Activated CD4-positive, alpha-beta memory T cell treated with anti-CD3 and anti-CD28 coated beads for 36 hours (primary cell): ENCODE measurements around the gene ASCC2. TPM values are rescaled to one million over a fixed set of nuclear protein-coding genes. Genes with fewer than 3 reads are reported as not detected.
"Not testable (repeated sequence)": the region's sequence is repeated elsewhere in the genome, so short reads cannot be mapped to it uniquely, and the experiment has no call there.

Experiments
- CTCF ChIA-PET: fragments of 350-600 bp; sonication (Branson Sonifier 250); formaldehyde crosslinking; loops from one replicate; lab custom pipeline; 2021; ENCODE audit warnings: antibody characterized with exemption, inconsistent platforms; lab: Charles Lee
- POLR2A ChIA-PET: fragments of 350-600 bp; sonication (Branson Sonifier 250); formaldehyde crosslinking; loops from one replicate; lab custom pipeline; 2021; ENCODE audit warnings: antibody characterized with exemption; lab: Charles Lee
- DNase-seq: peaks from one replicate; pipeline ENCODE4 v3.0.0-alpha.2; 2020
- H3K27ac Mint-ChIP-seq: one replicate; pipeline ENCODE4 v1.8.0; 2021; ENCODE audit warnings: mixed read lengths
- H3K27me3 Mint-ChIP-seq: one replicate; pipeline ENCODE4 v1.8.0; 2021; ENCODE audit warnings: mixed read lengths
- H3K36me3 Mint-ChIP-seq: one replicate; pipeline ENCODE4 v1.8.0; 2021; ENCODE audit warnings: mixed read lengths
- H3K4me1 Mint-ChIP-seq: one replicate; pipeline ENCODE4 v1.8.0; 2021; ENCODE audit warnings: low read depth, mixed read lengths
- H3K4me3 Mint-ChIP-seq: one replicate; pipeline ENCODE4 v1.8.0; 2021; ENCODE audit warnings: mild to moderate bottlenecking, mixed read lengths
- H3K9me3 Mint-ChIP-seq: one replicate; pipeline ENCODE4 v1.8.0; 2021; ENCODE audit warnings: mixed read lengths
- intact Hi-C: fragments of 100-400 bp; cut with micrococcal nuclease; formaldehyde crosslinking; loops from one replicate; pipeline ENCODE4 v1.15.1; 2023
- total RNA-seq, 2 experiments: library from RNA; stranded (reverse); gene quantifications; one replicate each; pipeline ENCODE4 v1.2.3, GENCODE V29; 2021

ASCC2 gene
- total RNA-seq, 2 experiments from 2014 or later = 55.5 to 56.8 TPM

DNA sequence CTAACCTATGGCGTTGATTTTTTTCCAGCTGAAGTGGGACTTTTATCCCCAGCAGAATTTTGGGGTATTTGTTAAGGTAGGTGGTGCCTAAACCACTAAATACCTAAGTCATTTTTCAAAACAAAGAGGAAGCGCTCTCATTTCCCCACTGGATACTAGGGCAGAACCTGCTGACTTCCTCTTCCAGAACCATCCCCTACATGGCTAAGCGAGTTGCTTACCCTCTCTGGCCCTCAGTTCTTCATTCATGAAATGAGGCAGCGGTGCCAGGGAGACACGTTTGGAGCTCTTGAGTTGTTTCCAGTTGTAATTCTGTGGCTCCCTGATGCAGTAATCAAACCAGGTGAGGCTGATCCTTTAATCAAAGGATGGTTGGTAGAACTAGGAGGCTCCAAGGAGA lies 34.9 kb upstream of the ASCC2 start:
- no peaks in the 10 kb centered on the region for H3K9me3 Mint-ChIP-seq
- no peak overlapping the region for H3K4me3 Mint-ChIP-seq
- H3K27ac Mint-ChIP-seq = no peak overlapping the region
- ChIA-PET POLR2A (no interaction called here), CTCF (interaction anchor here (1.6 kb wide), 1 partner anchor 10 kb away, joined by 4 read pairs; the partner anchor contains the start of gene MTMR3)
- H3K4me1 Mint-ChIP-seq = peaks cover 3% of the 10 kb centered on the region
- intact Hi-C loops = no loop called here
- H3K36me3 Mint-ChIP-seq = no peaks in the 10 kb centered on the region
- no peak for DNase-seq
- peaks cover 2% of the 10 kb centered on the region for H3K27me3 Mint-ChIP-seq

DNA sequence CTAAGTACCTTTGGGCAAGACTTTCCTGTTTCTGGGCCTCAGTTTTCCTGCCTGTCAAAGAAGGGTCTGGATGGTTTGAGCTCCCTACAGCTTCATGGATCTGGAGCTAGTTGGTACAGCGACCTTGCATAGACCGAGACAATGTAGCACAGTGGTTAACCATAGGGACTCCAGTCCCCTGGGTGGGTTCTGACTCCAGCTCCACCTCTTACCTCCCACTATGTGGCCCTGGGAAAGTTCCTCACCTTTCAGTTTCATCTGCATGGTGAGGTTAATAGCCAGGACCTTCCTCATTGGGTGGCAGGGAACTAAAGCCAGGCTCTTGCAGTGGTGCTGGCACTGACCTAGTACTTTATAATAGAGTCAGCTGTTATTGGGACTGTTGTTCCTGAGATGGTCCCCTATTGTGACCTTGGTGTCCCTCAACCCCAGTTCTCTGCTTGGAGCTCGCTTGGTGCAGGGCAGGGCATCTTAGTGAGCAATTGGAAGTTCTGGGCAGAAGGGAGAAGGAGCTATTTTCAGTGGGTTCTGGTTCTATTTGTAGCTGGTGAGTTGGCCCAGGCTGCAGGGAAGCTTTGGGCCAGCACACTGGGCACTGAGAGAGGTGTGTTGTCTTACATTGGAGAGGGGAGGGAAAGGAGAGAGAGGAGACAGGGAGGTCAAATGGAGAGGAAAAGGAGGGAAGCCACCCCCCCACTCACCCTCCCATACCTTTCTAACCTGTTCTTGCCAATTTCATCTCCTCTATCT lies 34.2 kb upstream of the ASCC2 start:
- H3K4me1 Mint-ChIP-seq = peaks cover 3% of the 10 kb centered on the region
- no peak overlapping the region for H3K4me3 Mint-ChIP-seq
- H3K27me3 Mint-ChIP-seq = peaks cover 2% of the 10 kb centered on the region
- H3K36me3 Mint-ChIP-seq = no peaks in the 10 kb centered on the region
- no peaks in the 10 kb centered on the region for H3K9me3 Mint-ChIP-seq
- H3K27ac Mint-ChIP-seq = no peak overlapping the region
- DNase-seq = no peak
- ChIA-PET POLR2A (no interaction called here), CTCF (interaction anchor here (1.6 kb wide), 1 partner anchor 11 kb away, joined by 4 read pairs; the partner anchor contains the start of gene MTMR3)
- intact Hi-C loops = no loop called here

GRCh38 chr22:29871684-29872083 lies 33.6 kb upstream of the ASCC2 start:
- no peak for DNase-seq
- Mint-ChIP-seq H3K9me3 (no peaks in the 10 kb centered on the region), H3K36me3 (no peaks in the 10 kb centered on the region), H3K27me3 (peaks cover 5% of the 10 kb centered on the region), H3K4me3 (no peak overlapping the region), H3K27ac (no peak overlapping the region), H3K4me1 (peaks cover 3% of the 10 kb centered on the region)
- ChIA-PET POLR2A (no interaction called here), CTCF (interaction anchor here (1.6 kb wide), 1 partner anchor 12 kb away, joined by 4 read pairs; the partner anchor contains the start of gene MTMR3)
- intact Hi-C loops = no loop called here

GRCh38 chr22:29870574-29870973 lies 32.5 kb upstream of the ASCC2 start:
- no peaks in the 10 kb centered on the region for H3K36me3 Mint-ChIP-seq
- intact Hi-C loops = no loop called here
- ChIA-PET POLR2A (no interaction called here), CTCF (no interaction called here)
- peak; percentile 20 for DNase-seq
- H3K4me1 Mint-ChIP-seq = peaks cover 3% of the 10 kb centered on the region
- no peak overlapping the region for H3K4me3 Mint-ChIP-seq
- H3K9me3 Mint-ChIP-seq = no peaks in the 10 kb centered on the region
- no peak overlapping the region for H3K27ac Mint-ChIP-seq
- H3K27me3 Mint-ChIP-seq = peaks cover 5% of the 10 kb centered on the region

GRCh38 chr22:29867851-29868250 lies 29.8 kb upstream of the ASCC2 start:
- Mint-ChIP-seq H3K4me3 (no peak overlapping the region), H3K4me1 (peaks cover 3% of the 10 kb centered on the region), H3K27me3 (peaks cover 5% of the 10 kb centered on the region), H3K27ac (no peak overlapping the region), H3K36me3 (no peaks in the 10 kb centered on the region), H3K9me3 (no peaks in the 10 kb centered on the region)
- DNase-seq = no peak
- ChIA-PET CTCF (interaction anchor here (0.9 kb wide), 1 partner anchor 137 kb away, joined by 3 read pairs; no protein-coding TSS in a partner anchor), POLR2A (no interaction called here)
- intact Hi-C loops = no loop called here

DNA sequence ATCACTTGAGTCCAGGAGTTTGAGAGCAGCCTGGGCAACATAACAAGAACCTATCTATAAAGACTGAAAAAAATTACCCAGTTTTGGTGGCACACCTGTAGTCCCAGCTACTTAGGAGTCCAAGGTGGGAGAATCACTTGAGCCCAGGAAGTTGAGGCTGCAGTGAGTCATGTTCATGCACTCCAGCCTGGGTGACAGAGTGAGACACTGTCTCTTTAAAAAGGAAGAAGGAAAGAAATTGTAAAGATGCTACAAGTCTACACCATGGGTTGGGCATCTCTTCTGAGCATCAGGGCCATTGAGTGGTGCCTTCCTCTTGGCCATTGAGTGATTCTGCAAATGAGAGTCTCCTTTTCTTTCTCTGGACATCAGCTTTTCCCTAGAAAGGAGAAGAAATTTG lies 29.2 kb upstream of the ASCC2 start:
- no peaks in the 10 kb centered on the region for H3K9me3 Mint-ChIP-seq
- no peaks in the 10 kb centered on the region for H3K36me3 Mint-ChIP-seq
- H3K4me1 Mint-ChIP-seq = peaks cover 3% of the 10 kb centered on the region
- ChIA-PET POLR2A (no interaction called here), CTCF (interaction anchor here (0.6 kb wide), 1 partner anchor 314 kb away, joined by 3 read pairs; the partner anchor contains the start of gene THOC5)
- intact Hi-C loops = no loop called here
- H3K27ac Mint-ChIP-seq = no peak overlapping the region
- no peak for DNase-seq
- H3K4me3 Mint-ChIP-seq = no peak overlapping the region
- H3K27me3 Mint-ChIP-seq = peaks cover 5% of the 10 kb centered on the region

DNA sequence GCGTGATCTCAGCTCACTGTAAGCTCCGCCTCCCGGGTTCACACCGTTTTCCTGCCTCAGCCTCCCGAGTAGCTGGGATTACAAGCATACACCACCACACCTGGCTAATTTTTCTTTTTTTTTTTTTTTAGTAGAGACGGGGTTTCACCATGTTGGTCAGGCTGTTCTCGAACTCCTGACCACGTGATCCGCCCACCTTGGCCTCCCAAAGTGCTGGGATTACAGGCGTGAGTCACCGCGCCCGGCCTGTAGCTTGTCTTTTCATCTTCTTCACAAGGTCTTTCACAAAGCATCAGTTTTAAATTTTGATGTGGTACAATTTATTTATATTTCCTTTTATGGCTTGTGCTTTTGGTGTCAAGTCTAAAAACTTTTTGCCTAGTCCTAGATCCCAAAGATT lies 27.5 kb upstream of the ASCC2 start:
- H3K4me3 Mint-ChIP-seq, H3K27ac Mint-ChIP-seq, CTCF ChIA-PET, POLR2A ChIA-PET, H3K27me3 Mint-ChIP-seq, intact Hi-C loops, H3K36me3 Mint-ChIP-seq, H3K9me3 Mint-ChIP-seq, H3K4me1 Mint-ChIP-seq: not testable (repeated sequence)
- peak; percentile 21 for DNase-seq

GRCh38 chr22:29861672-29862297 lies 23.7 kb upstream of the ASCC2 start:
- no peaks in the 10 kb centered on the region for H3K27me3 Mint-ChIP-seq
- H3K4me1 Mint-ChIP-seq = no peaks in the 10 kb centered on the region
- DNase-seq = no peak
- no peak overlapping the region for H3K4me3 Mint-ChIP-seq
- CTCF ChIA-PET = interaction anchor here (0.9 kb wide), 1 partner anchor 17 kb away, joined by 4 read pairs; no protein-coding TSS in a partner anchor
- POLR2A ChIA-PET = no interaction called here
- no peaks in the 10 kb centered on the region for H3K9me3 Mint-ChIP-seq
- H3K36me3 Mint-ChIP-seq = no peaks in the 10 kb centered on the region
- no peak overlapping the region for H3K27ac Mint-ChIP-seq
- intact Hi-C loops = no loop called here

GRCh38 chr22:29860006-29860766 lies 22.1 kb upstream of the ASCC2 start:
- Mint-ChIP-seq H3K4me1 (no peaks in the 10 kb centered on the region), H3K9me3 (no peaks in the 10 kb centered on the region), H3K4me3 (no peak overlapping the region), H3K27ac (no peak overlapping the region), H3K27me3 (no peaks in the 10 kb centered on the region), H3K36me3 (no peaks in the 10 kb centered on the region)
- no peak for DNase-seq
- intact Hi-C loops = no loop called here
- ChIA-PET CTCF (no interaction called here), POLR2A (no interaction called here)

DNA sequence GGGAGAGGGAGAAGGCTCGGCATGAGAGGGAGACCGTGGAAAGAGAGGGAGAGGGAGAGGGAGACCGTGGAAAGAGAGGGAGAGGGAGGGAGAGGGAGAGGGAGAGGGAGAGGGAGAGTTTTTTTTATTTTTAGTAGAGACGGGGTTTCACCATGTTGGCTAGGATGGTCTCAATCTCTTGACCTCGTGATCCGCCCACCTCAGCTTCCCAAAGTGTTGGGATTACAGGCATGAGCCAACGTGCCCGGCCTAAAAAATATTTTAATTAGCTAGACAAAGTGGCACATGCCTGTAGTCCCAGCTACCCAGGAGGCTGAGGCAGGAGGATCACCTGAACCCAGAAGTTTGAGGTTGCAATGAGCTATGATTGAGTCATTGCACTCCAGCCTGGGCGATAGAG lies 21.0 kb upstream of the ASCC2 start:
- H3K9me3 Mint-ChIP-seq, H3K27me3 Mint-ChIP-seq, POLR2A ChIA-PET, CTCF ChIA-PET, H3K36me3 Mint-ChIP-seq, DNase-seq, H3K4me1 Mint-ChIP-seq, intact Hi-C loops, H3K4me3 Mint-ChIP-seq, H3K27ac Mint-ChIP-seq: not testable (repeated sequence)

DNA sequence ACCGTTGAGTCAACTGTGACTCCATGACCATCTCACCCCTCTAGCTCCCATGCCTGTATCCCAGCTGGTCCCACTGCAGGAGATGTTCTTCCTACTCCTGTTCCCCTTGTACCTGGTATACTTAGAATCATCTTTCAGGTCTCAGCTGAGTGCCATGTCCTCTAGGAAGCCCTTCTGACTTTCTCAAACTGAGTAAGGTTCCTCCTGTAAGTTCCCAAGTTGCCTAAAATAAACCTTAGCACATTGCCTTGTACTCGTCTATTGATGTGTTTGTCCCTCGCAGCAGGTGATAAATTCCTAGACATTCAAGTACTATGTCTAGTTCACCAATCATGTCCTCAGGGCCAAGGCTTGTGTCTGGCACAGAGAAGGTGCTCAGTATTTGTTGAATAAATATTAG lies 18.4 kb upstream of the ASCC2 start:
- H3K27ac Mint-ChIP-seq = no peak overlapping the region
- DNase-seq = no peak
- intact Hi-C loops = no loop called here

DNA sequence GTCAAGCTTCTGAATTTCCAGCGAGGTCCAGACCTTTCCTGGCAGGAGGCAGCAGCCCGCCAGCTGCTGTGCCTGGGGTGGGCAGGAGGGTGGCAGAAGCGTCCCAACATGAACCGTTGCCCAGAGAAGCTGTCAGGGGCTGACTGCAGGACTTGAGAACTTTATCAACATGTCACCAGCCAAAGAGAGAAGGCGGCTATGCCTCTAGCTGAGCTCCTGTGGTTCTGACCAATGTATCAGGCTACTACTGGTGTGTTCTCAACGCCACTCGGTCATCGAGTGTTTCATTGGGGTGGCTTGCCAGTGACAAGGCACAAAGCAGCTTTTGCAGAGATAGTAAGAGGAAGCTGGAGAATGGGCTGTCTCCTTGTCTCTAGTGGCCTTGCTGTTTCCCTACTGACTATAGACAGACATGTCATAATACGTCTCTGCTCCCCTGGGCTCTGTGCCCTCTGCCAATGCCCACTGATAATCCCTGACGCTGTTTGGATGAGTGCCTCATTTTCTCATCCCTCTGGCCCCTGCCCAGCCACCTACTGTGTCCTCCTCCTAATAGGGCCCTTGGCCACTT lies 17.6 kb upstream of the ASCC2 start:
- intact Hi-C loops = no loop called here
- no peaks in the 10 kb centered on the region for H3K36me3 Mint-ChIP-seq
- CTCF ChIA-PET = no interaction called here
- H3K9me3 Mint-ChIP-seq = no peaks in the 10 kb centered on the region
- peaks cover 3% of the 10 kb centered on the region for H3K27me3 Mint-ChIP-seq
- H3K4me3 Mint-ChIP-seq = no peak overlapping the region
- no peaks in the 10 kb centered on the region for H3K4me1 Mint-ChIP-seq
- no peak for DNase-seq
- POLR2A ChIA-PET = no interaction called here
- no peak overlapping the region for H3K27ac Mint-ChIP-seq

More for the DNA sequence above, 18.4 kb upstream of the ASCC2 start:
- ChIA-PET POLR2A (no interaction called here), CTCF (no interaction called here)
- Mint-ChIP-seq H3K4me1 (no peaks in the 10 kb centered on the region), H3K36me3 (no peaks in the 10 kb centered on the region), H3K9me3 (no peaks in the 10 kb centered on the region), H3K4me3 (no peak overlapping the region), H3K27me3 (peaks cover 3% of the 10 kb centered on the region)
